Measurements from ENCODE around the gene ZNF597.

- TF ChIP-seq CTCF (IDR thresholded peaks at IDR 0.05; ENCODE audit: low read depth, low read length, poor library complexity, severe bottlenecking) (no peak), EZH2phosphoT487 (IDR thresholded peaks at IDR 0.05; ENCODE audit: borderline replicate concordance, low read length) (no peak)
These were observed 17.3 kb upstream of the ZNF597 start for GRCh38 chr16:3460585-3460984.
